ENCODE data around the gene GLTP.

DNA sequence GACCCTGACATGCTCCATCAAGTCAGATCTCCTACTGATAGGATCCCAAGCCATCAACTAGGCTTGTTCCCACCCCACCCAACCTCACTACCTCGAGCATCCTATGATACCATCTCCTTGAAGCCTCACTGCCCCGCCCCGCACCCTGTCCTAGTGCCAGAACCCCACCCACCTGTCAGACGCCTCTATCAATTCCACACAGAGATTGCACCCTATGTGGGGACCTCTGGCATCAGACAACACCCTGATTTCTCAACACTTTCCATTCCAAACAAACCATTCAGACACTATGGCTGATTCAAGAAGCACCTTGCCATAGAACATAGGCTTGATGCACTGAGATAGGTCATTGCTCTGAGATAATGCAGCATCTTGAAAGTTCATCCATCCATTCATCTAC is 3.1 kb upstream of the GLTP start:
- TF ChIP-seq, protein P1, sequence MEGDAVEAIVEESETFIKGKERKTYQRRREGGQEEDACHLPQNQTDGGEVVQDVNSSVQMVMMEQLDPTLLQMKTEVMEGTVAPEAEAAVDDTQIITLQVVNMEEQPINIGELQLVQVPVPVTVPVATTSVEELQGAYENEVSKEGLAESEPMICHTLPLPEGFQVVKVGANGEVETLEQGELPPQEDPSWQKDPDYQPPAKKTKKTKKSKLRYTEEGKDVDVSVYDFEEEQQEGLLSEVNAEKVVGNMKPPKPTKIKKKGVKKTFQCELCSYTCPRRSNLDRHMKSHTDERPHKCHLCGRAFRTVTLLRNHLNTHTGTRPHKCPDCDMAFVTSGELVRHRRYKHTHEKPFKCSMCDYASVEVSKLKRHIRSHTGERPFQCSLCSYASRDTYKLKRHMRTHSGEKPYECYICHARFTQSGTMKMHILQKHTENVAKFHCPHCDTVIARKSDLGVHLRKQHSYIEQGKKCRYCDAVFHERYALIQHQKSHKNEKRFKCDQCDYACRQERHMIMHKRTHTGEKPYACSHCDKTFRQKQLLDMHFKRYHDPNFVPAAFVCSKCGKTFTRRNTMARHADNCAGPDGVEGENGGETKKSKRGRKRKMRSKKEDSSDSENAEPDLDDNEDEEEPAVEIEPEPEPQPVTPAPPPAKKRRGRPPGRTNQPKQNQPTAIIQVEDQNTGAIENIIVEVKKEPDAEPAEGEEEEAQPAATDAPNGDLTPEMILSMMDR (conservative IDR thresholded peaks at IDR 0.05 in 1 of 2, IDR thresholded peaks at IDR 0.05 in 1 of 2; ENCODE audit: low read depth in 1 of 2, low read length in 2 of 2), result no peak
- TF ChIP-seq EZH2 (IDR thresholded peaks at IDR 0.05; ENCODE audit: low read length, missing control alignments), result no peak
